PFSK-1 (cell line): ENCODE data around the gene TBX4.

Source experiments
- FOXP2 ChIP-seq: optimal IDR thresholded peaks from 2 replicates; pipeline ENCODE3; 2011; ENCODE audit warnings: borderline replicate concordance, control low read depth, inconsistent platforms; ENCODE audit not compliant: insufficient read depth; ENCODE audit errors: extremely low read length, extremely low read depth
- POLR2AphosphoS5 ChIP-seq: IDR thresholded peaks from 2 replicates; pipeline ENCODE4 v1.6.1; 2012; ENCODE audit warnings: low read depth, mild to moderate bottlenecking, control low read depth, low read length, moderate library complexity
- SIN3A ChIP-seq: IDR thresholded peaks from 2 replicates; pipeline ENCODE4 v1.6.1; 2012; ENCODE audit warnings: mild to moderate bottlenecking, low read length, moderate library complexity, borderline replicate concordance; ENCODE audit not compliant: insufficient read depth
- TAF1 ChIP-seq: IDR thresholded peaks from 2 replicates; pipeline ENCODE4 v1.6.1; 2012; ENCODE audit warnings: low read length, control low read depth, borderline replicate concordance; ENCODE audit not compliant: insufficient read depth
- TF ChIP-seq, protein P1 (sequence below), 2 experiments: IDR thresholded peaks; 2 replicates each; pipeline versions ENCODE4 v1.6.1 to v1.8.0; 2011 to 2012; ENCODE audit warnings: low read depth in 2 of 2, low read length in 2 of 2, control low read depth in 1 of 2, inconsistent platforms in 1 of 2, mild to moderate bottlenecking in 1 of 2, moderate library complexity in 1 of 2; ENCODE audit not compliant: insufficient read depth in 1 of 2

The TBX4 gene

DNA sequence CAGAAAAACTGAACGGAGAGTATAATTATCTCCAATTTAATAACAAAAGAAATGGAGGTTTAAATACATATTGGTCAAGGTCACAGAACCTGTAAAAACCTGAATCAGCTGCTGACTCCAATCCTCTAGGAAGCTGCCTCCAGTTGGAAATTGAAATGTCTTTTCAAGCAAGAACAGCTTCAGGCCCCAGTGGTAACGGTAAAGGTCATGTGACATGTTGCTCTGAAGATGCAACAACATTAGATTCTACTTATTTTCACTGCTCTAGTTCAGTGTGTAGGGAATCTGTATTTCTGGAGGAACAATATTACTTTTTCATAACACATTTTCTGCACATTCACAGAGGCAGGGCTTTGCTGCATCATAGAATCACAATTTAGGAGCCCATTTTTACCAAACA, 58.8 kb downstream of the TBX4 start:
- TF ChIP-seq, protein P1, sequence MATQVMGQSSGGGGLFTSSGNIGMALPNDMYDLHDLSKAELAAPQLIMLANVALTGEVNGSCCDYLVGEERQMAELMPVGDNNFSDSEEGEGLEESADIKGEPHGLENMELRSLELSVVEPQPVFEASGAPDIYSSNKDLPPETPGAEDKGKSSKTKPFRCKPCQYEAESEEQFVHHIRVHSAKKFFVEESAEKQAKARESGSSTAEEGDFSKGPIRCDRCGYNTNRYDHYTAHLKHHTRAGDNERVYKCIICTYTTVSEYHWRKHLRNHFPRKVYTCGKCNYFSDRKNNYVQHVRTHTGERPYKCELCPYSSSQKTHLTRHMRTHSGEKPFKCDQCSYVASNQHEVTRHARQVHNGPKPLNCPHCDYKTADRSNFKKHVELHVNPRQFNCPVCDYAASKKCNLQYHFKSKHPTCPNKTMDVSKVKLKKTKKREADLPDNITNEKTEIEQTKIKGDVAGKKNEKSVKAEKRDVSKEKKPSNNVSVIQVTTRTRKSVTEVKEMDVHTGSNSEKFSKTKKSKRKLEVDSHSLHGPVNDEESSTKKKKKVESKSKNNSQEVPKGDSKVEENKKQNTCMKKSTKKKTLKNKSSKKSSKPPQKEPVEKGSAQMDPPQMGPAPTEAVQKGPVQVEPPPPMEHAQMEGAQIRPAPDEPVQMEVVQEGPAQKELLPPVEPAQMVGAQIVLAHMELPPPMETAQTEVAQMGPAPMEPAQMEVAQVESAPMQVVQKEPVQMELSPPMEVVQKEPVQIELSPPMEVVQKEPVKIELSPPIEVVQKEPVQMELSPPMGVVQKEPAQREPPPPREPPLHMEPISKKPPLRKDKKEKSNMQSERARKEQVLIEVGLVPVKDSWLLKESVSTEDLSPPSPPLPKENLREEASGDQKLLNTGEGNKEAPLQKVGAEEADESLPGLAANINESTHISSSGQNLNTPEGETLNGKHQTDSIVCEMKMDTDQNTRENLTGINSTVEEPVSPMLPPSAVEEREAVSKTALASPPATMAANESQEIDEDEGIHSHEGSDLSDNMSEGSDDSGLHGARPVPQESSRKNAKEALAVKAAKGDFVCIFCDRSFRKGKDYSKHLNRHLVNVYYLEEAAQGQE (IDR thresholded peaks at IDR 0.05; ENCODE audit: insufficient read depth in 1 of 2, low read depth in 2 of 2, low read length in 2 of 2) = no peak
- no peak for TF ChIP-seq TAF1
- TF ChIP-seq SIN3A = no peak
- TF ChIP-seq FOXP2 = no peak
- no peak for TF ChIP-seq POLR2AphosphoS5

DNA sequence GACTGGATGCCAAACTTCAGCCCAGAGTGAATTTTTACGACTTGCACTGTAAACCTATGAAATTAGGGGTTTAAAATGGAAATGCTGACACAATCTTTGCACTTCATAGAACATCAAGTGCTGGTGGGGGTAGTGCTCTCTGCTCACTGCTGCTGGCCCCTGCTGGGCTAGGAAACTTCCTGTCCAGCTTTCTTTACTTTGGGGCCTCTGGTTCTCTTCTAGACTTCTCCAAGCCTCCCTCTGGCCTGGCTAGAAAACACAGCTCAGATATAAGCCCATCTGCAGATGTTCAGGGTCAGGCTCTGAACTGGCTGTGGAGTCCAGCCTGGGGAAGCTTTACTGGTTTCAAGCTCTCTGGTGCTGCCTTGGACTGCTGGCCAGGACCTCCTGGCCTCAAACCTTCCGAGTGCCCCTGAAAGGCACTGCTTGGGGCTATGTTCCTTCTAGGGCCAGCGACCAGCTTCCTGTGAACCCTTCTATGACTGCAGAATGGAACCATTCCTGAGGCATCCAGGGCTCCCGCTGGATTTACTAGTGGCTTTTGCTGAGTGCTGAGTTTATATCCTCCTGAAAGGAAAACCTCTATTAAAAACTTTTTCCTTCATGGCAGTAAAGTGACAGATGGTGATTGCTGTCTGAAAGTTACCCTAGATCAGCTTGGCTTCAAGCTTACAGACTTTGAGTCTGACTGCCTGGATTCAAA, 59.4 kb downstream of the TBX4 start:
- no peak for TF ChIP-seq FOXP2
- no peak for TF ChIP-seq POLR2AphosphoS5
- TF ChIP-seq TAF1 = no peak
- no peak for TF ChIP-seq SIN3A
- TF ChIP-seq, protein P1 (IDR thresholded peaks at IDR 0.05; ENCODE audit: insufficient read depth in 1 of 2, low read depth in 2 of 2, low read length in 2 of 2) = no peak

DNA sequence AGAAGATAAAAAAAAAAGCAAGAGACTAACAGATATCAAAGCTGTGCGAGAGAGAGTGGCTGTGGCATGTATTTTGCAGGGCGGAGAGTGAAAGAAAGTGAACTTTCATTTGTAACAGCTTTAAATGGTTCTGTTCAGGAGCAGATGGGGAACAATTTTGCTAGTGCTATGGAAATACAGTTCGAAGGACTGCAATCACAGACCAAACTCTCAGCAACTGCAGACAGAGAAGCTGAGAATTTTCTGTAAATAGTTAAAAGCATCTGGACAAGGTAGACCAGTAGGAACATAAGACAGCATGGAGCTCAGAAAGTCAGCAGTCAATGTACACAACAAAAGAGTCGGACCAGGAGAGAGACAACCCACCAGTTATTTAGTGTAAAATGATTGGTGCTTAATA, 62.3 kb downstream of the TBX4 start:
- TF ChIP-seq FOXP2 (no peak), SIN3A (no peak), POLR2AphosphoS5 (no peak), TAF1 (no peak)
- TF ChIP-seq, protein P1 (IDR thresholded peaks at IDR 0.05; ENCODE audit: insufficient read depth in 1 of 2, low read depth in 2 of 2, low read length in 2 of 2) = no peak

DNA sequence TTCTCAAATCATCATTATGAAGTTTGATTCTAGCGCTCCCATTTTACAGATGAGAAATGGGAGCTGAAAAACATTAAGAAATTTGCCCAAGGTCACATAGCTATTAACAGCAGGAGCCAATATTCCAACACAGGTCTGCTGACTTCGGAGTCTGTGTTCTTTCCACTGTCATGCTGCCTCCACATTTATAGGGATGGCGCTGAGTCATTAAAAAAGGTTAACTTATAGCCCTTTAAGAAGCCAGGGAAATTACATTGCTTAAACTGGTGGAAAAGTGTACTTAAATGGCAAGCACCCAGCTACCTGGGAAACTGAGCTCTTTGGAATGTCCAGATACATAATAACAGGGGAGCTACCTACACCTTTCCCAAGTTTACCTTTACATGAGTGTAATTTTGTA, 65.0 kb downstream of the TBX4 start:
- no peak for TF ChIP-seq FOXP2
- TF ChIP-seq, protein P1 (IDR thresholded peaks at IDR 0.05; ENCODE audit: insufficient read depth in 1 of 2, low read depth in 2 of 2, low read length in 2 of 2) = no peak
- no peak for TF ChIP-seq TAF1
- no peak for TF ChIP-seq POLR2AphosphoS5
- no peak for TF ChIP-seq SIN3A
